Measurements from ENCODE around the gene SERPINA9.

DNA sequence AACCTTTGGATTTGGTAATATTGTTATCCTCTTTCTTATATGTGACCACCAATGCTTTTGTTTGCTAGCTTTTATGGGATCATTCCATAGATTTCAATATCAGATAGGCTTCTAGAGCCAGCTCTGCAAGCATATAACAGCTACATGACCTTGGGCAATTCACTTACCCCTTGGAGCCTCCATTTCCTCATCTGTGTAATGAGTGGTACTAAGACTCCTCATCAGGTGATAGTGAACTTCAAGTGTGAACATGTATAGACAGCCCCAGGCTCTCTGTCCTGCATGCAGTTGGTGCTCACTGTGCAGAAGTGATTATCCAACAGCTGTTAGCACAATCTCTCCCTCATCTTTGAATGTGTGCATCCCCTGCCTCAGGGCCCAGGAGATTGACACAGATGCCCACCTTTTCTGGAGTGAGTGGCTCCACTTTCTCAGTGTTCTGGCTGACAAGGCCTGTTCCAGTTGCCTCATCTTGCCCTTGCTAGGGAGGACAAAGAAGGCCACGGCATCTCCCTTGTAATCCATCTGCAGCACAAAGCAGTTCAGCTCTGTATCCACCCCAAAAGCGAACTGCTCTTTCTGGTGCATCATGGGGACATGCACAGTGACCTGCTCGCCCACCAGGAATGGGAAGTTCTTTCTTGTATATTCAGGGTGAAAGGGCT, 9.2 kb downstream of the SERPINA9 start:
- no peak for TF ChIP-seq YY1 (IDR thresholded peaks at IDR 0.05; ENCODE audit: insufficient read depth, insufficient read length)
- no peak for TF ChIP-seq ZNF274 (IDR thresholded peaks at IDR 0.05; ENCODE audit: low read depth, low read length)
